ENCODE data around the gene PIGZ.

PIGZ gene

GRCh38 chr3:196979545-196979944 is 10.9 kb upstream of the PIGZ start:
- no peak for DNase-seq (ENCODE audit: low spot score)

GRCh38 chr3:196976941-196977340 is 8.3 kb upstream of the PIGZ start:
- no peak for DNase-seq (ENCODE audit: low spot score)

GRCh38 chr3:196975349-196975748 is 6.7 kb upstream of the PIGZ start:
- no peak for DNase-seq (ENCODE audit: low spot score)

- no peak for DNase-seq (ENCODE audit: low spot score)
Observed at GRCh38 chr3:196974661-196975060, 6.0 kb upstream of the PIGZ start.

GRCh38 chr3:196971094-196971698 is 2.6 kb upstream of the PIGZ start:
- DNase-seq (ENCODE audit: low spot score): no peak

- no peak for DNase-seq (ENCODE audit: low spot score)
Observed at GRCh38 chr3:196970547-196971093, 2.0 kb upstream of the PIGZ start.

- peak; percentile 84 for DNase-seq (ENCODE audit: low spot score)
Observed at GRCh38 chr3:196969660-196970546, 1.3 kb upstream of the PIGZ start.

GRCh38 chr3:196969134-196969659 is 564 bp upstream of the PIGZ start:
- DNase-seq (ENCODE audit: low spot score): peak; percentile 65

- no peak for DNase-seq (ENCODE audit: low spot score)
Observed at GRCh38 chr3:196967412-196968232, 1.0 kb downstream of the PIGZ start.

- no peak for DNase-seq (ENCODE audit: low spot score)
Observed at GRCh38 chr3:196966526-196967401, 1.9 kb downstream of the PIGZ start.

- no peak for DNase-seq (ENCODE audit: low spot score)
Observed at GRCh38 chr3:196965804-196966173, 2.8 kb downstream of the PIGZ start.

GRCh38 chr3:196965112-196965803 is 3.4 kb downstream of the PIGZ start:
- DNase-seq (ENCODE audit: low spot score): no peak

GRCh38 chr3:196963631-196963953 is 5.0 kb downstream of the PIGZ start:
- DNase-seq (ENCODE audit: low spot score): no peak

GRCh38 chr3:196962930-196963630 is 5.6 kb downstream of the PIGZ start:
- DNase-seq (ENCODE audit: low spot score): no peak

- no peak for DNase-seq (ENCODE audit: low spot score)
Observed at GRCh38 chr3:196962108-196962929, 6.3 kb downstream of the PIGZ start.

GRCh38 chr3:196954832-196955231 is 13.8 kb downstream of the PIGZ start:
- no peak for DNase-seq (ENCODE audit: low spot score)

- DNase-seq (ENCODE audit: low spot score): no peak
Observed at GRCh38 chr3:196951371-196951770, 17.3 kb downstream of the PIGZ start.

GRCh38 chr3:196949750-196950149 is 18.9 kb downstream of the PIGZ start:
- DNase-seq (ENCODE audit: low spot score): no peak

- DNase-seq (ENCODE audit: low spot score): no peak
Observed at GRCh38 chr3:196949285-196949619, 19.4 kb downstream of the PIGZ start.
